HepG2 (cell line): ENCODE measurements around the gene ACER3. TPM values are rescaled to one million over a fixed set of nuclear protein-coding genes. Genes with fewer than 3 reads are reported as not detected.
A peak's percentile ranks its signal among the peaks of the same experiment; 100 is the strongest.

ENCODE experiments used
- ATF2 ChIP-seq: sonication (generic); formaldehyde crosslinking; IDR thresholded peaks from 2 replicates; pipeline ENCODE4 v1.4.0; 2020; ENCODE audit warnings: missing genetic modification reagents
- CCAR2 ChIP-seq: fragments of 200-400 bp; formaldehyde crosslinking; optimal IDR thresholded peaks from 2 replicates; pipeline ENCODE3; 2018; ENCODE audit warnings: low read depth, mild to moderate bottlenecking, low read length, moderate library complexity
- HNF4G ChIP-seq, 2 experiments: sonication (generic) in 1 of 2; formaldehyde crosslinking in 1 of 2; IDR thresholded peaks; 2 replicates each; pipeline versions ENCODE4 v1.4.0 to v1.6.1; 2011 to 2020; ENCODE audit warnings: borderline replicate concordance in 2 of 2, low read depth in 2 of 2, mild to moderate bottlenecking in 2 of 2, low read length in 1 of 2, missing genetic modification reagents in 1 of 2, moderate library complexity in 1 of 2
- HOMEZ ChIP-seq: IDR thresholded peaks from 2 replicates; pipeline ENCODE4 v1.6.1; 2016; ENCODE audit warnings: low read depth
- MZF1 ChIP-seq: sonication (generic); formaldehyde crosslinking; IDR thresholded peaks from 2 replicates; pipeline ENCODE4 v1.8.1; 2023; ENCODE audit warnings: mild to moderate bottlenecking, missing genetic modification reagents, borderline replicate concordance
- NFATC3 ChIP-seq: sonication (generic); formaldehyde crosslinking; IDR thresholded peaks from 2 replicates; pipeline ENCODE4 v1.5.1; 2020; ENCODE audit warnings: mild to moderate bottlenecking, missing genetic modification reagents
- ONECUT2 ChIP-seq: sonication (generic); formaldehyde crosslinking; IDR thresholded peaks from 2 replicates; pipeline ENCODE4 v1.4.0; 2020; ENCODE audit warnings: missing genetic modification reagents
- PBX2 ChIP-seq: IDR thresholded peaks from 2 replicates; pipeline ENCODE4 v1.6.1; 2016; ENCODE audit warnings: control low read depth
- PREB ChIP-seq: sonication (generic); formaldehyde crosslinking; IDR thresholded peaks from 2 replicates; pipeline ENCODE4 v1.4.0; 2020; ENCODE audit warnings: missing genetic modification reagents
- RBFOX2 ChIP-seq: fragments of 200-400 bp; formaldehyde crosslinking; IDR thresholded peaks from 2 replicates; pipeline ENCODE4 v1.6.1; 2017; ENCODE audit warnings: low read depth, mild to moderate bottlenecking, low read length
- RCOR2 ChIP-seq: IDR thresholded peaks from 2 replicates; pipeline ENCODE4 v1.6.1; 2016; ENCODE audit warnings: missing biosample characterization, missing genetic modification reagents
- REPIN1 ChIP-seq: sonication (generic); formaldehyde crosslinking; IDR thresholded peaks from 2 replicates; pipeline ENCODE4 v1.8.0; 2022; ENCODE audit warnings: missing genetic modification reagents, low read depth, mild to moderate bottlenecking, borderline replicate concordance
- SIN3A ChIP-seq: IDR thresholded peaks from 2 replicates; pipeline ENCODE4 v1.6.1; 2011; ENCODE audit warnings: low read depth, mild to moderate bottlenecking, control low read depth, low read length, borderline replicate concordance
- SMARCC2 ChIP-seq: fragments of 450-650 bp; IDR thresholded peaks from 2 replicates; pipeline ENCODE4 v1.6.1; 2017; ENCODE audit warnings: antibody characterized with exemption, mild to moderate bottlenecking
- SYNCRIP ChIP-seq: fragments of 200-400 bp; formaldehyde crosslinking; IDR thresholded peaks from 2 replicates; pipeline ENCODE4 v1.6.1; 2018; ENCODE audit warnings: mild to moderate bottlenecking, low read depth, low read length; ENCODE audit not compliant: insufficient read depth
- THYN1 ChIP-seq: sonication (generic); formaldehyde crosslinking; IDR thresholded peaks from 2 replicates; pipeline ENCODE4 v1.8.1; 2023; ENCODE audit warnings: low read depth, mild to moderate bottlenecking, moderate library complexity, missing genetic modification reagents, borderline replicate concordance
- ZBTB49 ChIP-seq: sonication (generic); formaldehyde crosslinking; IDR thresholded peaks from 2 replicates; pipeline ENCODE4 v1.4.0; 2020; ENCODE audit warnings: missing genetic modification reagents, borderline replicate concordance
- ZMYM4 ChIP-seq: sonication (generic); formaldehyde crosslinking; IDR thresholded peaks from 2 replicates; pipeline ENCODE4 v1.8.1; 2023; ENCODE audit warnings: mild to moderate bottlenecking, missing genetic modification reagents
- ZNF354B ChIP-seq: sonication (generic); formaldehyde crosslinking; IDR thresholded peaks from 2 replicates; pipeline ENCODE4 v1.8.0; 2022; ENCODE audit warnings: mild to moderate bottlenecking, missing genetic modification reagents
- ZNF441 ChIP-seq: sonication (generic); formaldehyde crosslinking; IDR thresholded peaks from 2 replicates; pipeline ENCODE4 v1.7.0; 2021; ENCODE audit warnings: missing genetic modification reagents, borderline replicate concordance
- ZNF530 ChIP-seq: sonication (generic); formaldehyde crosslinking; IDR thresholded peaks from 2 replicates; pipeline ENCODE4 v1.5.0; 2020; ENCODE audit warnings: low read depth, mild to moderate bottlenecking, missing genetic modification reagents
- polyA plus RNA-seq, 8 experiments: library from polyadenylated mRNA; depleted of rRNA in 3 of 8; stranded (reverse) in 7 of 8; unstranded in 1 of 8; fragments of >200 nt; fragmentation: Illumina TruSeq in 4 of 8; extraction: Trizol in 4 of 8; gene quantifications; 2 replicates each; pipeline versions ENCODE4 v1.2.1 to v1.2.3, GENCODE V29; 2011 to 2016; ENCODE audit warnings: low read depth in 4 of 8, missing spikeins in 1 of 8, mixed read lengths in 1 of 8; ENCODE audit not compliant: insufficient read depth in 1 of 8
- total RNA-seq, 5 experiments: library from RNA; depleted of rRNA; stranded (reverse); fragments of >200 nt; fragmentation: Illumina TruSeq; extraction: Trizol; gene quantifications; 2 replicates each; pipeline ENCODE4 v1.2.3, GENCODE V29; 2016; ENCODE audit warnings: low read depth in 1 of 5

Gene ACER3
- total and polyA plus RNA-seq, 2 of the 13 experiments (the other 11 are each of a cell fraction or from before 2014, with no cell fraction given) = 6.0 to 9.8 TPM

- no peak for TF ChIP-seq PREB
- no peak for TF ChIP-seq RBFOX2
- TF ChIP-seq ZNF530 (CRISPR knock-in tag) = no peak
- TF ChIP-seq ZMYM4 (CRISPR knock-in tag) = peak; percentile 43; the same call in 1 of the 2 replicates
- TF ChIP-seq ZNF354B (CRISPR knock-in tag) = no peak
- no peak for TF ChIP-seq ZBTB49
- TF ChIP-seq MZF1 (CRISPR knock-in tag) = no peak
- TF ChIP-seq PBX2 (CRISPR knock-in tag) = no peak
- TF ChIP-seq REPIN1 = peak; percentile 59; the same call in 1 of the 2 replicates
- TF ChIP-seq SIN3A = no peak
- no peak for TF ChIP-seq THYN1 (CRISPR knock-in tag)
- TF ChIP-seq CCAR2 = no peak
- TF ChIP-seq ZNF441 (CRISPR knock-in tag) = no peak
- TF ChIP-seq ATF2 (CRISPR knock-in tag) = no peak; the same call in 1 of the 2 replicates
- no peak for TF ChIP-seq SMARCC2
- TF ChIP-seq NFATC3 (CRISPR knock-in tag) = no peak
- TF ChIP-seq HNF4G (IDR thresholded peaks at IDR 0.05; ENCODE audit: borderline replicate concordance, low read depth, low read length) = peak; percentile 81
- TF ChIP-seq HNF4G (CRISPR knock-in tag; IDR thresholded peaks at IDR 0.05; ENCODE audit: borderline replicate concordance, low read depth) = no peak; the same call in 1 of the 2 replicates
- peak; percentile 81 for TF ChIP-seq HOMEZ (CRISPR knock-in tag)
- no peak for TF ChIP-seq ONECUT2 (CRISPR knock-in tag)
- TF ChIP-seq SYNCRIP = no peak
- peak; percentile 59; the same call in 1 of the 2 replicates for TF ChIP-seq RCOR2 (CRISPR knock-in tag)
These were observed 102.1 kb downstream of the ACER3 start (continued) for GRCh38 chr11:76962583-76963416.
